Spleen (tissue), 7 donors: ENCODE results near the gene CRACDL.

Experiments used
- CTCF ChIP-seq, 11 experiments: fragments of 200-600 bp in 7 of 11; fragments of 450-650 bp in 4 of 11; sonication (generic) in 4 of 11; IDR thresholded peaks in 8 of 11; conservative IDR thresholded peaks in 3 of 11; 1 replicate in 7 of 11; 2 replicates in 4 of 11; pipeline versions ENCODE4 v1.4.0 to v1.8.0; 2016 to 2021; ENCODE audit warnings: antibody characterized with exemption in 11 of 11, inconsistent platforms in 4 of 11, mild to moderate bottlenecking in 1 of 11
- POLR2A ChIP-seq, 3 donors: fragments of 450-650 bp; IDR thresholded peaks; one replicate each; pipeline ENCODE4 v1.5.1; 2017; ENCODE audit warnings: antibody characterized with exemption in 3 of 3, mild to moderate bottlenecking in 1 of 3
- POLR2AphosphoS5 ChIP-seq, 3 donors: sonication (generic); formaldehyde crosslinking; IDR thresholded peaks; one replicate each; pipeline ENCODE4 v1.5.1; 2017; ENCODE audit warnings: antibody characterized with exemption in 3 of 3
- donor health status: DM: no; HTN: no; CAD: no; lungs with moderate emphysema.
- donor health status: DM: no; HTN: no; CAD: no.
- donor health status: DM: no; HTN: no; CAD: no.

GRCh38 chr2:98759338-98759737 is 176.7 kb downstream of the CRACDL start:
- TF ChIP-seq CTCF (IDR thresholded peaks at IDR 0.05 in 8 of 11, conservative IDR thresholded peaks at IDR 0.05 in 3 of 11) (no peak), POLR2A (IDR thresholded peaks at IDR 0.05) (no peak), POLR2AphosphoS5 (IDR thresholded peaks at IDR 0.05) (no peak)
